IPS-18a (cell line): ENCODE data around the gene DLX2.

Experiments
- H3K27ac ChIP-seq: one replicate; pipeline ENCODE4 v1.5.1; 2013; ENCODE audit warnings: low read length
- H3K27me3 ChIP-seq: one replicate; pipeline ENCODE4 v1.6.1; 2013; ENCODE audit warnings: mild to moderate bottlenecking, low read length; ENCODE audit not compliant: control insufficient read depth, insufficient read depth
- H3K36me3 ChIP-seq: one replicate; pipeline ENCODE4 v1.6.1; 2013; ENCODE audit warnings: low read depth, low read length; ENCODE audit not compliant: control insufficient read depth
- H3K4me1 ChIP-seq: one replicate; pipeline ENCODE4 v1.6.1; 2013; ENCODE audit warnings: low read depth, low read length; ENCODE audit not compliant: control insufficient read depth
- H3K4me3 ChIP-seq: one replicate; pipeline ENCODE4 v1.5.1; 2013; ENCODE audit warnings: low read length
- H3K9ac ChIP-seq: one replicate; pipeline ENCODE4 v1.6.1; 2013; ENCODE audit warnings: mild to moderate bottlenecking, low read length, moderate library complexity
- H3K9me3 ChIP-seq: one replicate; pipeline ENCODE4 v1.6.1; 2013; ENCODE audit warnings: low read depth, low read length; ENCODE audit not compliant: control insufficient read depth

DLX2 gene

DNA sequence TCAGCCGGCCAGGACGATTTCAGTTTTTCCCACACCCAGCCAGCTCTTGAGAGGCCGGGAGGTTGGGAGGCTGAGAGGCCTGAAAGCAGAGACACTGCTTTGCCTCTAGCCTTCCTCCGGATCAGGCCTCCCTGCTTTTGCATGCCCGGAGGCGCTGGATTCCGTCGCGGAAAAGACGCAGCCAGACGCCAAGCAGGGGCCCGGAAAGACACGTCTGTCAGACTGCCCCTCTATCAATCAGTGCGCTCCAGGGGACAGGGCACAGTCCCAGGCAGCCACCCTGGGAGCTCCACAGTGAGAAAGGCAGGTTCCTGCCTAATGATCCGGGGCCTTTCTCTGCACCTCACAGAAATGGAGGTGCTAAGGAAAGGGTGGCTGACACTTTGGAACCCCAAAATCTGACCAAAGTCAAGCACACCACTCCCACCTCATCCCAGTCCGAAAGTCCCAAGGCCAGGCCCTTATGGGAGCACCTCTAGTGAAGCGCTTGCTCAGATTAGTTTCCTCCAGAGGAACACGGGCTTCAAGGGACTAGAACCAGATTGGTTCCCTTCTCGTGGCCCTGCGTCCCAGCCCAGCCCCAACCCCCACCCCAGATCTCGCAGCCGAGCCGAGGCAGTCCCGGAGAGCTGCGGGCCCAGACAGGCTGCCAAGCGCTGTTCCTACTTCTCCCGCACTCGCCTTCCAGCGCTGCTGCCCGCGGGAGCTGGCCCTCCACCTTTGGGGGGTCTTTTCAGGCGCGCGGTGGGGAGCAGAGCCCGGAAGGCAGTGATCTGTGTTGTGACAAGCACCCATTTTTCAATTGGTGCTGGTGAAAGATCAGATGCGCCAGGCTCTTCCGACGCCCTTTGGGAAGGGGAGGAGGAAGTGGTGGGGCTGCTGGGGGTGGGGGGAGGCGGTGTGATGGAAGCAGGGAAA is 12.4 kb downstream of the DLX2 start:
- peaks cover 21% of the 10 kb centered on the region for H3K4me1 ChIP-seq
- no peak overlapping the region for H3K9ac ChIP-seq
- H3K27me3 ChIP-seq = peaks cover 100% of the 10 kb centered on the region
- H3K36me3 ChIP-seq = no peaks in the 10 kb centered on the region
- no peak overlapping the region for H3K4me3 ChIP-seq
- H3K27ac ChIP-seq = no peak overlapping the region
- no peaks in the 10 kb centered on the region for H3K9me3 ChIP-seq

DNA sequence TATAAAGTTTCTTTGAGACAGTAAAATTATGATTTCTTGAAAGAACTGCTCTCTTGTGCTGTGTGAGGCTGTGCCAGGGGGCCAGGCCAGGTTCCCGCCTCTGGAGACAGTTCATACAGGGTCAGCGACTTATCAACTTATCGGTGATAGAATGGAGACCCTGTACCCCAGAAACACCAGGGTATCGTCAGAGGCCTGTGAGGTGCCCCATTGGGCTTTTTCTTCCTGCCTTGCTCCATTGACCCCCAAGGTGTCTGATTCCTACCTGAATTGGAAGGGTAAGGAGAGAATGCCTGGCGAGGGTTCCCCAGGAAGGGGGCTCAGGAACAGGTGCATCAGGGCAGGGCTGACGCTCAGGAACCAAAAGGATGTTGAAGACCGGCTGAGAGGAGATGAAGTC is 13.1 kb downstream of the DLX2 start:
- no peak overlapping the region for H3K27ac ChIP-seq
- H3K4me3 ChIP-seq = no peak overlapping the region
- H3K9me3 ChIP-seq = no peaks in the 10 kb centered on the region

DNA sequence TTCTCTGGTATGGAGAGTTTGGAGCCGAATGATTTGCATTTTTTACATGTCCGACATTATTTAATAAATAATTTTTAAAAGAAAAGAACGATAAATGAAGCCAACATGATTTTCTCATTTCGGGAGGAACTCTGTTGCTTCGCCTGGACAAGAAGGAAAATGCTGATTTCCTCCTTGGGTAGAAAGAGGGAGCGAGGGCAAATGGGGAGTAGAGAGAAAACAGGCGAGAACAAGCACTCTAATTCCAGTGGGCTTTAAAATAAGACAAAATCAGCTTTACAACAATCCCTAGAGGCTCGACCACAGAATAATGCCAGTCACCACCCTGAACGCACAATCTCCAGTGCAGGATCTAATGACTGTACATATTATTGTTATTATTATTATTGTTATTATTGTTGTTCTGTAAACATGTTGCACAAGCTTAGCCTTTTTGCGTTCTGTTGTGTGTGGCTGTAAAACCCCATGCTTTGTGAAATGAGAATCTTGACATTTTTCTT is 13.6 kb downstream of the DLX2 start:
- H3K27me3 ChIP-seq = peaks cover 100% of the 10 kb centered on the region
- H3K27ac ChIP-seq = no peak overlapping the region
- peaks cover 22% of the 10 kb centered on the region for H3K4me1 ChIP-seq

More for the DNA sequence above, 13.1 kb downstream of the DLX2 start:
- no peak overlapping the region for H3K9ac ChIP-seq
- H3K36me3 ChIP-seq = no peaks in the 10 kb centered on the region
- peaks cover 100% of the 10 kb centered on the region for H3K27me3 ChIP-seq
- peaks cover 21% of the 10 kb centered on the region for H3K4me1 ChIP-seq

DNA sequence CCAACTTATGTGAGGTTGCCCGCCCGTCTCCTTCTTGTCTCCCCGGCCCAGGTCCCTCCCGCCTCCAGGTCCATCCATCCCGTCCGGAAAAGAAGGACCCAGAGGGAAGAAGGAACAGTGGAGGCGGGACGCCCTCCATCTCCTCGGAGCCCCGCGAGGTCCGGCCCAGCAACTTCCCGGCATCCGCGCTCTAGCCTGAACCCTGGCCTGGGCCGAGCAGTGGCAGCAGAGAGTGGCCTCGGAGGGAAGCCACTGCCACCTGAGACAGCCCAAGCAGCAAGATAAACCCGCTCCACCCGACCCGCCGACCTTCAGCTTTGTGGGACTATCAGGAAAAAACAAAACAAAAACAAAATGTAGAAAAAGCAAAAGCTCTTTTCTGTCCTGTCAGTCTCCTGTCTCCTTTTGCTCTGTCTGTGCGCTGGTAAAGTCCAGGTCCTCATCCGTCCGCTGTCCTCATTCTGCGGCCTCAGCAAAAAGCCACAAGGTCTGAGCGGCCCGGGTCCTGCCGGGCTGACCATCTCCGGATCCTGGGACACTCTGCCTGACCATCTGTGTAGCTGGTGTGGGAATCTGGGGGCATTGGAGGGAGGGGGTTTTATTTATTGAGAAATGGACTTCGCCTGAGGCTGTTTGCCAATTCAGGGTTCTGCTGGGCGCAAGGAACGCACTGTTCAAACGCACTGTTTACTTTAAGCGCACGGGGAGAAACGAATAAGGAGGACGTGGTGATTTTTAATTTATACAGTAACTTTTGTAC is 14.3 kb downstream of the DLX2 start:
- Histone ChIP-seq H3K27me3 (peaks cover 100% of the 10 kb centered on the region), H3K4me3 (no peak overlapping the region), H3K9me3 (no peaks in the 10 kb centered on the region), H3K27ac (no peak overlapping the region), H3K4me1 (peaks cover 29% of the 10 kb centered on the region), H3K36me3 (no peaks in the 10 kb centered on the region), H3K9ac (no peak overlapping the region)

More for the DNA sequence above, 13.6 kb downstream of the DLX2 start:
- no peak overlapping the region for H3K9ac ChIP-seq
- no peaks in the 10 kb centered on the region for H3K9me3 ChIP-seq
- no peaks in the 10 kb centered on the region for H3K36me3 ChIP-seq
- H3K4me3 ChIP-seq = no peak overlapping the region

DNA sequence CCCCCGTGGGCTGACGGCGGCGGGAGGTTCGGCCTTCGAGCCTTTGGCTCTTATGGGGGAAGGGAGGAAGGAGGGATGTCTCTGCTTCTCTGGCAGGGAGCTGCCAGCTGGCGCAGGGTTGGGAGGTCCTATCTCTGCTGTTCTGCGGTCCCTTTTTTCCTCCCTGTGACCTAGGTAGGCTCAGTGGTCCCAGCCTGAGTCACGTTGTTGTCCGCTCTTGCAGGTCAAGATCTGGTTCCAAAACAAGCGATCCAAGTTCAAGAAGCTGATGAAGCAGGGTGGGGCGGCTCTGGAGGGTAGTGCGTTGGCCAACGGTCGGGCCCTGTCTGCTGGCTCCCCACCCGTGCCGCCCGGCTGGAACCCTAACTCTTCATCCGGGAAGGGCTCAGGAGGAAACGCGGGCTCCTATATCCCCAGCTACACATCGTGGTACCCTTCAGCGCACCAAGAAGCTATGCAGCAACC is 14.9 kb downstream of the DLX2 start:
- H3K27ac ChIP-seq = no peak overlapping the region
- H3K9me3 ChIP-seq = no peaks in the 10 kb centered on the region
- no peaks in the 10 kb centered on the region for H3K36me3 ChIP-seq
- peaks cover 29% of the 10 kb centered on the region for H3K4me1 ChIP-seq
- H3K4me3 ChIP-seq = peak overlapping the region; percentile 57
- peaks cover 100% of the 10 kb centered on the region for H3K27me3 ChIP-seq
- H3K9ac ChIP-seq = no peak overlapping the region

DNA sequence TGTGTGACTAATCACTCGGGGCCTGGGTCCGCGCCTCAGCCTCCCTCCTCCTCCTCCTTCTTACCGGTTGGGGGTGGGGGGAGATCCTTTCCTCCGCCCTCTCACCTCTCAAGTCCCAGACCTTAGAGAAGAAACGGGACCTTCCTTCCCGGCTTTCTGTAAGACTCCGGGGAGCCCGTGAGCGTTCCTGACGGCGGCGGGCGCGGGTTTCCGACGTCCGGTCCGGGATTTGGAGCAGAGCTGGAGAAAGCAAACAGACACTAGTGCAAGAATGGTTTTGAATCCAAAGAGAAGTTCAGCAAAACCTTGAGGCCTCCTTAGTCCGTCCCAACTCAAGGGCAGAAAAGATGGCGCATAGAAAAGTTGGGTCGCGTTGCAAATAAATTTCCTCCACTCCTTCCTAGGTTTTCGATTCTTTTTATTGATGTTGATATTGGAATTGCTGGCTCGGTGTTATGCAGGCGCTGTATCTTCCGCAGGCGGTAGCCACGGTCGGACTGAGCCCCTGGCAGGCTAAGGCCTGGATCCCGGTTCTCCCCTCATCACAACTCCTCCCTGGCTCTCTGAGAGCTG is 15.4 kb downstream of the DLX2 start:
- peak overlapping the region; percentile 57 for H3K4me3 ChIP-seq
- no peak overlapping the region for H3K27ac ChIP-seq
- H3K36me3 ChIP-seq = no peaks in the 10 kb centered on the region
- H3K9me3 ChIP-seq = no peaks in the 10 kb centered on the region
- no peak overlapping the region for H3K9ac ChIP-seq
- H3K4me1 ChIP-seq = peaks cover 29% of the 10 kb centered on the region
- H3K27me3 ChIP-seq = peaks cover 100% of the 10 kb centered on the region

DNA sequence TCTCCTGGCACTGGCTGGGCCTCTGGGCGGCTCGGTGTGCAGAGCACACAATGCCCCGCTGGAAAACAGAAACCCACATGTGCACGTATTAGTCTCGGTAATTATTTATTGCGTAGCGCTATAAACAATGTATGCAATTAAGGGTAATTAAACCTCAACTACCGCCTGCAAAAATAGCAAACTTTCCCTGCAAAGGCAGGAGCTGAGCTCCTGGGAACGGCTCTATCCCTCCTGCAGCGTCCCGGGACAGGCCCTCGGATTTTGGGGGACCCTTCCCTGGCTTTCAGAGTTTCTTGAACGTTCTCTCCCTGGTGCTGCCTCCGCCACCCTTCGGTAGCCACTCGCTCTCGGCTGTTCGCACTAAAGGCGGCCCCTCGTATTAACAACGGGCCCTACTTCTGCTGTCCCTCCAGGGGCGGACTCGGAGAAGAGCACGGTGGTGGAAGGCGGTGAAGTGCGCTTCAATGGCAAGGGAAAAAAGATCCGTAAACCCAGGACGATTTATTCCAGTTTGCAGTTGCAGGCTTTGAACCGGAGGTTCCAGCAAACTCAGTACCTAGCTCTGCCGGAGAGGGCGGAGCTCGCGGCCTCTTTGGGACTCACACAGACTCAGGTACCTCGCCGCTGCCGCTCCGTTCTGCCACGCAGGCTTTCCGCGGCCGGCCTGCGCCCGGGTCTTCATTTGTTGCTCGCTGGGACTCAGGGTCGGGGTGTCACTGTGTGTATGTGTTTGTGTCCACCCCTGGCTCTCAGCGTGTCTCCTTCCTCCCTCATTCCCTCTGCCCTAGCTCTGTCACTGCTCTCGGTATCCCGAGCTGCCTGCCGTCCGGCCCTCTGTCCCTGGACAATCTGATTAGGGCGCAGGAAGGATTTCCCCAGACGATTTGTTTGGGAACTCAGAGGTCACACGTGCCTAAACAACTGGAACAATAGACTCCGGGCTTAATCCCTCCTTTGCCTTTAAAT is 16.2 kb downstream of the DLX2 start:
- H3K27me3 ChIP-seq = peaks cover 100% of the 10 kb centered on the region
- no peaks in the 10 kb centered on the region for H3K9me3 ChIP-seq
- no peaks in the 10 kb centered on the region for H3K36me3 ChIP-seq
- peaks cover 29% of the 10 kb centered on the region for H3K4me1 ChIP-seq
- H3K9ac ChIP-seq = no peak overlapping the region
- no peak overlapping the region for H3K27ac ChIP-seq
- peak overlapping the region; percentile 57 for H3K4me3 ChIP-seq

DNA sequence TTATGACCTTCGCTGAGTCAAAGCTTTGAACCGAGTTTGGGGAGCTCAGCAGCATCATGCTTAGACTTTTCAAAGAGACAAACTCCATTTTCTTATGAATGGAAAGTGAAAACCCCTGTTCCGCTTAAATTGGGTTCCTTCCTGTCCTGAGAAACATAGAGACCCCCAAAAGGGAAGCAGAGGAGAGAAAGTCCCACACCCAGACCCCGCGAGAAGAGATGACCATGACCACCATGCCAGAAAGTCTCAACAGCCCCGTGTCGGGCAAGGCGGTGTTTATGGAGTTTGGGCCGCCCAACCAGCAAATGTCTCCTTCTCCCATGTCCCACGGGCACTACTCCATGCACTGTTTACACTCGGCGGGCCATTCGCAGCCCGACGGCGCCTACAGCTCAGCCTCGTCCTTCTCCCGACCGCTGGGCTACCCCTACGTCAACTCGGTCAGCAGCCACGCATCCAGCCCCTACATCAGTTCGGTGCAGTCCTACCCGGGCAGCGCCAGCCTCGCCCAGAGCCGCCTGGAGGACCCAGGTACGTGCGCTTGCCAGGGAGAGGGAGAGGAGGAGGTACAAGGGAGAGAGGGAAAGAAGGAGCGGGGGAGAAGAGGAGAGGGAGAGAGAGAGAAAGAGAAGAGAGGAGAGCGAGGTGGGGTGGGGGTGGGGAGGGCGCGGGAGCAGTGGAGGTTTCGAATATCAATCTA is 17.1 kb downstream of the DLX2 start, which contains the start of gene DLX1:
DLX1 (plus strand) TSS at position 48 of the 700 bp plus-strand sequence; CDS start at position 219, 171 bp downstream.
- H3K9ac ChIP-seq = no peak within 1 kb of the TSS
- H3K9me3 ChIP-seq = no peaks in the 10 kb centered on the region
- no peaks in the 10 kb centered on the region for H3K36me3 ChIP-seq
- H3K4me1 ChIP-seq = peaks cover 32% of the 10 kb centered on the region
- peak within 1 kb of the TSS; percentile 57 for H3K4me3 ChIP-seq
- H3K27ac ChIP-seq = no peak within 1 kb of the TSS
- peaks cover 100% of the 10 kb centered on the region for H3K27me3 ChIP-seq

DNA sequence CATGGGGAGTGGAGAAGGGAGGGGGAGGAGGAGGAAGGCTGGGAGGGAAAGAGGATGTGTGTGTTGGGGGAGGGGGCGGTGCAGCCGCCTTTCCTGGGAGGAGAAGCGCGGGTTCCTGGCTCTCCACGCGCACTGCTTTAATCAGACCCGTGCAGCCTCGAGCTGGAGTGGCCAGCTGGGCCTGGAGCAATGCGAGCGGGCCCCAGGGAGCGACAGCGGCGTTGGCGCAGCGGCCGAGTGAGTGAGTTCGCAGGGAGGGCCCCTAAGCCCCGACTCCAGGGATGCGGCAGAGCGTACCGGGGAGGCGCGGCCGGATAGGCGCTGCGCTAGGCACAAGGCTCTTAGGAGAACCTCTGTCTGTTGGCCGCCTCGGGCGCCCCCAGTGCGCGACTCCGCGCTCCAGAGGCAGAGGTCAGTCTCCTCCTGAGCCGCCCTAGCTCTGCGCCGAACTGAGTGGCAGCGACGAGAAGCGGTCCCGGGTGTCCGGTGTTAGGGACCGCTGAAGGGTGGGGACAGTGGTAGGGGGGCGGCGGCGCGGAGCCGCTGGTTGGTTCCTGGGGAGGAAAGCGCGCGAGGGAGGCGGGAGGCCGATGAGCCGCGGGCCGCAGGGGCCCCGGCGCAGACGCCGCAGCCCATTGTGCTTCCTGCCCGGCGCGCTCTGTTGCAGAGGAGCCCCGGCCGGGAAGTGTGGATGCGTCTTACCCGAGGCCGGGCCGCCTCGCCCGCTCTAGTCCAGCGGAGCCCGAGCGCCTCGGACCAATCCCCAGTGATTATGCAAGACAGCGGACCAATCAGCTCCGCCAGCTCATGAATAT is 17.8 kb downstream of the DLX2 start:
- peak overlapping the region; percentile 57 for H3K4me3 ChIP-seq
- no peak overlapping the region for H3K27ac ChIP-seq
- H3K9me3 ChIP-seq = no peaks in the 10 kb centered on the region
- peaks cover 39% of the 10 kb centered on the region for H3K4me1 ChIP-seq
- no peaks in the 10 kb centered on the region for H3K36me3 ChIP-seq
- H3K9ac ChIP-seq = no peak overlapping the region
- peaks cover 100% of the 10 kb centered on the region for H3K27me3 ChIP-seq

DNA sequence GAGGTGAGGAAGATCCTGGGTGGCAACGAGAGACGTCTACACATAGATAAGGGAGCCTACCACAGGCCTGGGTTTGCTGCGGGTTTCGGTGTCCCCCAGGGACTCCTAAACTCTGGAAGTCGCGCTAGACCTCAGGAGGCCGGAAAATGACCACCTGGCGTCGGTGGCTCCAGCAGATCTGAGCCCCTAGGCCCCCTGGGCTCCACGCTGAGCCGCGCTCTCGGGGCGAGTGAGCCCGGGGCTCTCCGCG is 18.4 kb downstream of the DLX2 start:
- H3K27ac ChIP-seq = no peak overlapping the region
- peaks cover 39% of the 10 kb centered on the region for H3K4me1 ChIP-seq
- no peaks in the 10 kb centered on the region for H3K9me3 ChIP-seq
- no peak overlapping the region for H3K9ac ChIP-seq
- peak overlapping the region; percentile 57 for H3K4me3 ChIP-seq
- H3K27me3 ChIP-seq = peaks cover 100% of the 10 kb centered on the region
- H3K36me3 ChIP-seq = no peaks in the 10 kb centered on the region
